GM21723 (cell line): ENCODE results near the gene FZD4.
"Not testable (repeated sequence)": the region's sequence is repeated elsewhere in the genome, so short reads cannot be mapped to it uniquely, and the experiment has no call there.

Experiments
- ATAC-seq: cut with Tn5 transposase; IDR thresholded peaks from one replicate; pipeline ENCODE4 v1.9.1; 2021; ENCODE audit warnings: mild to moderate bottlenecking, moderate library complexity; ENCODE audit not compliant: unreplicated experiment

FZD4 gene

DNA sequence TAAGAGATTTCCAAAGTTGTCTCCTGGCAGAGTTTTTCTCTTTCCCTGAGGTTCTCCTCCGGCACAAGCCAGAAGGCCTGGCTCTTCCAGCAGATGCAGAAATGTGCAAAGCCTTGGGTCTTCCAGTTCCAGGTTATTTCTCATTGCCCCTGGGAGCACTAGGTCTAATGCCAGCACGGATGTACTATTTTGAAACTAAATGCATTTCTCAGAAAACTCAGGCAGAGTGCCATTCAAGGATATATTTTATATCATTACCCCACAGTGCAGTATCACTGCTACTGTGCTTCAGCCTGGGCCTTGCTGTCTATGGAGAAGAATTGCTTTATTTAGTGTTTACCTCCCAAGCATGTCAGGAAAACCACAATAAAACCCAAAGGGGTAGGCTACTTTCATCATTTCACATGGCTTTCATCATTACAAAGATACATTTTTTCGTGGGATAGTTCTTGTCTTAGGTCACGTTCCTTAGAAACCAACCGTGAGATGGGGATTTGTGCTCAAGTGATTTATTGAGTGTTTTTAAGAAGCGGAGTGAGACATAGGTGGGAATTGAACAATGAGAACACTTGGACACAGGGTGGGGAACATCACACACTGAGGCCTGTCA lies 22.4 kb upstream of the FZD4 start:
- ATAC-seq: no peak

DNA sequence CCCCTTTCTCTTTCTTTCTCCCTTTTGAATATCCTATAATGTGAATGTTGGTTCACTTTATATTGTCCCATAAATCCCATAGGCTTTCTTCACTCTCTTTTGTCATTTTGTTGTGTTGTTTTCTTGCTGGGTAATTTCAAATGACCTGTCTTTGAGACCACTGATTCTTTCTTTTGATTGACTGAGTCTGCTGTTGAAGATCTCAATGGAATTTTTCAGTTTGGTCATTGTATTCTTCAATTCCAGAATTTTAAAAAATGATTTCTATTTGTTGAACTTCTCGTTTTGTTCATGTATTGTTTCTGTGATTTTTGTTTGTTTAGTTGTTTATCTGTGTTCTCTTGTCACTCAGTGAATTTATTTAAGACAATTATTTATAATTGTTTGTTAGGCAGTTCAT lies 17.5 kb upstream of the FZD4 start:
- no peak for ATAC-seq

- no peak for ATAC-seq
Observed at GRCh38 chr11:86969258-86969657, 14.1 kb upstream of the FZD4 start.

- not testable (repeated sequence) for ATAC-seq
Observed at GRCh38 chr11:86967601-86968000, 12.4 kb upstream of the FZD4 start.

DNA sequence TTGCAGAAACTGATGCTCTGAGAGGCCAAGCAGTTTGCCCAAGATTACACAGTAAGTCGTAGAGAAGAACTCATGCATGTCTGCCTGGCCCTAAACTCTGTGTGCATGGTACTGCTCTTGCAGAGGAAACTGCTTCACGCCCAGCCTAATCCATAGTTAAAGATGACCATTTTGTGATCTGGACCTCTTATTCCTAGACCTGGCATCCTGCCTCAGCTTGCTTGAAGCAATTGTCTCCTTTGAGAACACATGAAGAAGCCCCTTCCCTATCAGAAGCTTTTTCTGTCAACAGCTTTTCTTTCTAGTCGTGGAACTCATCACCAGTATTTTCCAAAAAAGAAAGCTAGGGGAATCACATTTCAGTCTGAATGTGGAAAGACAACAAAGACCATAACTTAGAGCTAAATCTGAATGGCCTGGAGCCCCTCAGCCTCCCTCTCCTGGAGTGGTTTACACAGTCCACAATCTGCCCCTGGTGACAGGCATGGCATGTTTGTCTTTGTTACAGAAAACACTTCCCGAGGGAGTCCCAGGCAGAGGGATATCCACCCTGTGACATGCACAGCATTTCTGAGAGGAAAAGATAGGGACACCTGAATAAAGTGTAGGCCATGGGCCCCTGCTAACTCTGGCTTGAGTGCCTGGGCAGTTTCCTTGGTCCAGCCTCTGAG lies 2.9 kb upstream of the FZD4 start:
- ATAC-seq: no peak

- ATAC-seq: no peak
Observed at GRCh38 chr11:86956905-86957195, 1.7 kb upstream of the FZD4 start.

DNA sequence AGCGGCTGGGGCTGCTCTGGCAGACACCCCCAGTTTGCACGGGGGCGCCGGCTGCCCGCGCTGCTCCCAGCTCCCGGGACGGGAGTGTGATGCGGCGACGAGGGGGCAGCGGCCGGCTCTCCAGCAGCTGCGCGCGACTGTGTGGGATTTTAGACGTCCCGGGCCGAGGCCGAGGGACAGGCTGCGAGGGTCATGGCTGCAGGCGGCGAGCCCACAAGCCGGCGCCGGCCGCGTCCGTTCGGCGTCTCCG lies 159 bp downstream of the FZD4 start:
- peak; percentile 20 for ATAC-seq

- ATAC-seq: peak; percentile 2
Observed at GRCh38 chr11:86954269-86955110, 705 bp downstream of the FZD4 start.

GRCh38 chr11:86952221-86952875 lies 2.8 kb downstream of the FZD4 start:
- no peak for ATAC-seq

DNA sequence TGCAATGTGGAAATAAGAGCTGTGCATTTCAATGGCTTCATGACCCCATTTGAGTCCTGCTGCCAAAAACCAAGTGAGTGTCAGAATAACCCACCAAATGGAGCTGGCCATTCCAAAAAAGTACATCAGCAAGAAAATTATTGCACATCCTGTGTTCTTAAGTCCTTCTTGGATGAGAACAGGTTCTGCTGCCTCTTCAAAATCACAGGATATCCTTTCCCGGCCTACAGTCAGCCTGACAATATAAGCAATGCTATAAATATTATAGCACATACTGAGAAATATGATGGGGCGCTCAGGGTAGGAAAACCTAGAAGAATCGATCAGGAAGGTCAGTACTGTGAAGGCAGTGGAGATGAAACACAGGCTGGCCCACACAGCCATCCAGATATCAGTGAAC lies 3.5 kb downstream of the FZD4 start:
- no peak for ATAC-seq

DNA sequence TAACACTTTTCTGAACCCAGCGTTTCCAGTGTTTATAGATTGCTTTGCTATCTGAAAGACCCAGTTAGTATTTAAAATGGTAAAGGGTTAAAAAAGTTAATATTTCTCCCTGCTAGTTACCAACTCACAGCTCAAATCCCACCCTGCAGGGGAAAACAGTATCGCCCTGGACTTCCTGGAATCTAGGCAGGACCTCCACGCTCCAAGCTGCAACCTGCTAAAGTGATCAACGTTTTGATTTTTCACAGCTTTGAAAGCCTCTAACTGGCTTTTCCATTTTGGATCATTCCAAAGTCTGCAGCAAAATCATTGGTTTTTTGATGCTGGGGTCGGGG lies 4.6 kb downstream of the FZD4 start:
- no peak for ATAC-seq

- ATAC-seq: no peak
Observed at GRCh38 chr11:86949995-86950660, 5.1 kb downstream of the FZD4 start.

- ATAC-seq: no peak
Observed at GRCh38 chr11:86948733-86949132, 6.5 kb downstream of the FZD4 start.

DNA sequence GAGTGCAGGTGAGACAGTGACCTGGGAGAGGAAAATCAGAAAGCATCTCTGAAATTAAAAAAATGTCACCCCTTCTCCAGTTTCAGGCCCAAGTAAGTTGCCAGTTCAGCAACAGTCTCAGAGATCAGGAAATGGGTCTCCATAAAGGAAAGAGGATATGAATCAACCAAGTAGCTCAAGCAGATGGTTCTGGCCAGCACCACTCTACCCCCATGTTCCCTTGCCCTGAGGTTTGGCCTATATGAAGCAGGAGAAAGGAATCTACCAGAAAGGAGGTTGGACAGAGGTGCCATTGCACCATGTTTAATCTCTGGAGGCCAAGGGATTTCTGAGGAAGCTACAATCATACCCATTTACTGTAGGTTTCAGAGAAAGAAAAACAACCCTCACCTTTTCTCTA lies 7.7 kb downstream of the FZD4 start:
- no peak for ATAC-seq

- ATAC-seq: not testable (repeated sequence)
Observed at GRCh38 chr11:86943505-86943904, 11.7 kb downstream of the FZD4 start.

DNA sequence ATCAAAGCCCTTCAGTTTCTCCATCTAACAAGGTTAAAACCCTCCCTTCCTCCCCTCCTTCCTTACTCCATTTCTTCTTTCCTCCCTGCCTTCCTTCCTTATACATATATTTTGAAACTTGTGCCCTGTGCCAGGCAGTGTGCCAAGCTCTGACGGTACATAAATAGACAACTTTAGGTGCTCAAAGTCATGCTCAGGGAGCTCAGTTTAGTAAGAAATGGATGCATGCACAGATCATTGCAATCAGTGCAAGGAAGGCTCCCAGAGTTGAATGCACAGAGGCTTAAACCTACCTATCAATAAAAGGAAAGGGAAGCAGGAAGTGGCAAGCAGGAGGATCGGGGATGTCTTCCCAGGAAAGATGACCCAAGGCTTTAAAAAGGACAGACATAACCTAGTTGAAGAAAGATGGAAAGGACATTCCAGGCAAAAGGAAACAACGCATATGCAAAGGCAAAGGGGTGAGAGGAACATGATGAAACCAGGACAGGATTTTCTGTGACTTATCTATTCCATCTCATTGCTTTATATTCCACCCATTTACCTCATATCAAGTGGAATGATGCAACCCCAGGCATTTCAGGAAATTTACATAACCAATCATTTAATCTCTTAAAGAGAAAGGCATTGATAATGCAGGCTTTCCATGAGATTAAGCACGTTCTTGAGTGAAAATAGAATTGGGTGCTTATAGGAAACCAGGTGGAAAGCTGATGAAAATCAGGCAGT lies 13.2 kb downstream of the FZD4 start:
- ATAC-seq: no peak

DNA sequence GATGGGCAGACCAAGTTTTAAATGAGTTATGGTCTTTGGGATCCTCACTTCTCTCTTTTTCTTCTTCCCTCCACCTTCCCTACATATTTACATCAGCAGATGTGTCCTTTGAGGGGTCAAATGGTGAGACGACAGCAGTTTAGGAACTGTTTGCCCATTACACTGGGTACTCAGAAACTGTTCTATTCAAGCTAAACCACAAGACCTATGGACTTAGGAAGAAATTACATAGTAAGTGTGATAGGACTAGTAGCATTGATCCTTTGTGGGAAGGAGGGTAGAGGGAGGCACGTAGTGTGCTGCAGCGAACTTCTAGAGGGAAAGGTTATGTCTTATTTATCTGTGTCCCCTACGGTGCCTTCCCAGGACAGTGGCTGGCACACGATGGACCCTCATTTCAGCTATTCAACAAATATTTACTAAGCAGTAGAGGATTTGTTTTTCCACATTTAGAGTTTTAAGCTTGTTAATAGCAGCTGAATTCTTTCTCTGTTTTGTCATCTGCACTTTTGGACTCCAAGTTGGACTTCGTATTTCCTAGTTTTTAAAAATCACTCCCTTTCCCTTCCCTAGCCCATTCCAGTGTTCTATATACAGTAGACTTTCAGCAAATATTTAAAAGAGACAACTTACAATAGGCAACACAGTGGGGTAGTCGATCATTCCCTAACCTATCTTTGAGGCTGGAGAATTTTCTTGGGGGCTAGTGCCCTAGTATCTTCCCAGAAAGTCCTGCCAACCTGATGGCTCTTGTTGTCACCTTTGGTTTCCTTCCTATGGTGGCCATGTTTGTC lies 13.9 kb downstream of the FZD4 start:
- no peak for ATAC-seq

DNA sequence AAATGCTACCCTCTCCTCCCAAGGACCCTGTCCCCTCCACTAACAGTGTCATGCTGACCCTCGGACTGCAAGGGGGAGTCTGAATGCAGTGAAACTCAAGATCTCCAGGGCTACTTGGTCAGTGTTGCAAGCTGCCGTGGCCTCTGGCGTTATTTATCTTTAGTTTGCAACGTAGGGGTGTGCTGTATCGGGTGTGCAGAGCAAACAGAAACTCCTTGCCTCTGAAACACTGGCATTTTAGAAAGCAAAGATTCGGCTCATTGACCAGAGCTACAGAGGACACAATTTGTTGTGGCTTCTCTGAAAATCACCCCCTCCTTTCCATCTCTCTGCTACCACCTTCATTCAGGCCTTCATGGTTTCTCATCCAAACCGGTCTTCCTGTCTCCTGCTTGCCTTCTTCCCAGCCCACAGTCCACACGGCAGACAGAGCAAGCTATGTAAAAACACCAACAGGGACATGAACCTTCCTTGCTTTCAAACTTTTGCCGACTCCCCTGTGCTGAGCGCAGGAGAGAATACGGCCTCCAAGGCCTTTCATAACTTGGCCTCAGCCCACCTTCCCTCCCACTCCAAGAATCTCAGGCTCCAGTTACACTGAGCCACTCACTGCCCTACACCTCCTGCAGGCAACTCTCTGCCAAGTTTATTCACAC lies 14.9 kb downstream of the FZD4 start:
- ATAC-seq: no peak
